Coronary artery (tissue), 2 donors: Measurements from ENCODE around the gene AOC1.

Source experiments
- DNase-seq: peaks from one replicate; pipeline ENCODE4 v3.0.0-alpha.2; 2017; ENCODE audit warnings: low spot score
- H3K27ac ChIP-seq, 2 donors: fragments of 200-600 bp; sonication (generic); one replicate each; pipeline ENCODE4 v1.5.1; 2016 to 2019
- H3K4me3 ChIP-seq: fragments of 200-600 bp; sonication (generic); 2 replicates; pipeline ENCODE4 v1.5.1; 2016; ENCODE audit warnings: mild to moderate bottlenecking, moderate library complexity
- TF ChIP-seq, protein P1 (sequence below): fragments of 200-600 bp; sonication (generic); IDR thresholded peaks from one replicate; pipeline ENCODE4 v1.5.1; 2019; ENCODE audit warnings: antibody characterized with exemption

The AOC1 gene

GRCh38 chr7:150851492-150852370, 586 bp upstream of the AOC1 start:
- DNase-seq: no peak
- Histone ChIP-seq H3K4me3 (no peak overlapping the region), H3K27ac (no peak overlapping the region)
- TF ChIP-seq, protein P1, sequence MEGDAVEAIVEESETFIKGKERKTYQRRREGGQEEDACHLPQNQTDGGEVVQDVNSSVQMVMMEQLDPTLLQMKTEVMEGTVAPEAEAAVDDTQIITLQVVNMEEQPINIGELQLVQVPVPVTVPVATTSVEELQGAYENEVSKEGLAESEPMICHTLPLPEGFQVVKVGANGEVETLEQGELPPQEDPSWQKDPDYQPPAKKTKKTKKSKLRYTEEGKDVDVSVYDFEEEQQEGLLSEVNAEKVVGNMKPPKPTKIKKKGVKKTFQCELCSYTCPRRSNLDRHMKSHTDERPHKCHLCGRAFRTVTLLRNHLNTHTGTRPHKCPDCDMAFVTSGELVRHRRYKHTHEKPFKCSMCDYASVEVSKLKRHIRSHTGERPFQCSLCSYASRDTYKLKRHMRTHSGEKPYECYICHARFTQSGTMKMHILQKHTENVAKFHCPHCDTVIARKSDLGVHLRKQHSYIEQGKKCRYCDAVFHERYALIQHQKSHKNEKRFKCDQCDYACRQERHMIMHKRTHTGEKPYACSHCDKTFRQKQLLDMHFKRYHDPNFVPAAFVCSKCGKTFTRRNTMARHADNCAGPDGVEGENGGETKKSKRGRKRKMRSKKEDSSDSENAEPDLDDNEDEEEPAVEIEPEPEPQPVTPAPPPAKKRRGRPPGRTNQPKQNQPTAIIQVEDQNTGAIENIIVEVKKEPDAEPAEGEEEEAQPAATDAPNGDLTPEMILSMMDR: no peak

DNA sequence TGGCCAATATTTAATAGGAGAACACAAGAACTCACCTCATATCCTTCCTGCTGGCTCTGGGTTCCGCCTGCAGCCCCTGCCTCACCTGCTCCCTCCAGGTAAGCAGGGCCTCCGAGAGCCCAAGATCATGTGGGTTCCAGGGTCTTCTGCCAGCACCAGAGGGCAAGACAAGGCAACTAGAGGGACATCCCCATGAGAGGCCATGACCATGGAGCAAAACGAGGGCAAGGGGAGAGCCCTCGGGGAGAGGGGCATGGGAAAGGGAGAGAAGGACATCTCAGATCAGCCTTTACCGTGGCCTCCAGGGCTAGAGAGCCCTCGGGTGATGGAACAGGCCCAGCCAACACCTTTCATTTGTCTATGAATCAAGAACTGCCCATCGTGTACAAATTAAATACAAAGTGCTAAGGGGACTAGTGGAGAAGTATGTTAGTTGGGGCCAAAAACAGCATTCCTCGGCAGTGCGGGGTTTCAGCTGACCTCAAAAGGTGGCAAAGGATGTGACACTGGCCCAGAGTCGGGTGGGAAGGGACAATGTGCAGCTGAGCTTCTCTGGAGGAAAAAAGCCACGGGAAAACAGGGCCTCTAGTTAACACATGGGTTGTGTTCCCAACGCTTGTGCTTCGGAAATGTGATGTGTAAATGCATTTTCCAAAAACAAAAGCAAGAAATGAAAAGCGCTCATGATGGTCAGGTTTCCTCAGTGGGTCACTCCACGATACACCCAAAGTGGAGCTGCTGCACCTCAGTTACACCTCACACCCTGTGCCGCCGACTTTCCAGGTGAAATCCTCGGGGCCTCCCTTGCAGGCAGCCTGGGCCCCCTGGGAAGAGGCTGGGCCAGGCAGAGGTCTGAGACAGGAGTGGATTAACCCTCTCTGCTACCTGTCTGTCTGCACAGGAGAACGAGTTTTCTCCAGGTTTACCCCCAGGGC, 2.0 kb downstream of the AOC1 start:
- DNase-seq: peak; percentile 52
- Histone ChIP-seq H3K27ac (no peak overlapping the region), H3K4me3 (no peak overlapping the region)
- TF ChIP-seq, protein P1: no peak

GRCh38 chr7:150855046-150855445, 2.7 kb downstream of the AOC1 start:
- no peak overlapping the region for H3K27ac ChIP-seq
- DNase-seq: peak; percentile 29

GRCh38 chr7:150855476-150856302, 3.4 kb downstream of the AOC1 start:
- no peak overlapping the region for H3K27ac ChIP-seq
- no peak overlapping the region for H3K4me3 ChIP-seq
- TF ChIP-seq, protein P1: no peak
- peak; percentile 21 for DNase-seq

More at GRCh38 chr7:150855046-150855445, 2.7 kb downstream of the AOC1 start:
- TF ChIP-seq, protein P1: no peak
- no peak overlapping the region for H3K4me3 ChIP-seq

DNA sequence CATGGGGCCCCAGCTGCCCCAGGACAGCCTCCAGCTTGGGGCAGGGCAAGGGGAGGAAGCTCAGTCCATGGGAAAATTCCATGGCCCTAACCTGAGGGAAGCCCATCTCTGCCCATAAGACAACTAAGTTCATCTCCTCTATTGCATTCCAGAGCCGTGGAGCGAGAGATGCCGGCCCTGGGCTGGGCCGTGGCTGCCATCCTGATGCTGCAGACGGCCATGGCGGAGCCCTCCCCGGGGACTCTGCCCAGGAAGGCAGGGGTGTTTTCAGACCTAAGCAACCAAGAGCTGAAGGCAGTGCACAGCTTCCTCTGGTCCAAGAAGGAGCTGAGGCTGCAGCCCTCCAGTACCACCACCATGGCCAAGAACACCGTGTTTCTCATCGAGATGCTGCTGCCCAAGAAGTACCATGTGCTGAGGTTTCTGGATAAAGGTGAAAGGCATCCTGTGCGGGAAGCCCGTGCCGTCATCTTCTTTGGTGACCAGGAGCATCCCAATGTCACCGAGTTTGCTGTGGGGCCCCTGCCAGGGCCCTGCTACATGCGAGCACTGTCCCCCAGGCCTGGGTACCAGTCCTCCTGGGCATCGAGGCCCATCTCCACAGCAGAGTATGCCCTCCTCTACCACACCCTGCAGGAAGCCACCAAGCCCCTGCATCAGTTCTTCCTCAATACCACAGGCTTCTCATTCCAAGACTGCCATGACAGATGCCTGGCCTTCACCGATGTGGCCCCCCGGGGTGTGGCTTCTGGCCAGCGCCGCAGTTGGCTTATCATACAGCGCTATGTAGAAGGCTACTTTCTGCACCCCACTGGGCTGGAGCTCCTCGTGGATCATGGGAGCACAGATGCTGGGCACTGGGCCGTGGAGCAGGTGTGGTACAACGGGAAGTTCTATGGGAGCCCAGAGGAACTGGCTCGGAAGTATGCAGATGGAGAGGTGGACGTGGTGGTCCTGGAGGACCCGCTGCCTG, 4.3 kb downstream of the AOC1 start:
- TF ChIP-seq, protein P1: no peak
- H3K27ac ChIP-seq: no peak overlapping the region
- H3K4me3 ChIP-seq: no peak overlapping the region
- peak; percentile 45 for DNase-seq
